Measurements from ENCODE around the gene SMPX.

Gene SMPX

DNA sequence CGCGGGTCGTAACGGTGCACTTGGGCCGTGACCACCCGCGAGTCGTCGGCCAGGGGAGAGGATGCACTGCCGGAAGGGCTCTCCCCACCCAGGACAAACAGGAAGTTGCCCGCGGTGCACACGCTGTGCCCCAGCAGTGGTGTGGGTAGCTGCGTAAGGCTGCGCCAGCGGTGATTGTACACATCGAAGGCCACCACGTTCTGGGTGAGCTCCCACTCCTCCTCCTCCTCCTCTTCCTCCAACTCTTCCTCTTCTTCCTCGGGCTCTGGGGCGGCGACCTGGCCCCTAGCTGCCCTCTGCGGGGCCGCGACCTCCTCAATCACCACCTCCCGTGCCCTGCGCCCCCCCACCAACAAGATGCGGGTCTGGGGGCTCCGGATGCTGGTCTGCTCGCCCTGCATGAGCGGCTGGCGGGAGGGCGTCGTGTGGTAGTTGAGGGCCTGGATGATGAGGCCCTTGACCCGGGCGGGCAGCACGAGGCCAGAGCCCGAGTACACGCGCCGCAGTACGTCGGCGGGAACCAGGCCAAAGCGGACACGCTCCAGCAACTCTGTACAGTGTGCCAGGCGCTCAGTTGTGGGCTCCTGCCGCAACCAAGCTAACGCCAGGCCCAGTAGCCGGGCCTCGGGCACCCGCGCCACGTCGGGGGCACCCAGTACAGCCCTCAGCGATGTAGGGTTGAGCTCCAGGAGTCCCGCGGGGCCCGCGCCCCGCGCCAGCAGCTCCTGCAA, 101.2 kb downstream of the SMPX start:
- DNase-seq (ENCODE audit: low spot score): no peak

Measured in GM03348 (cell line).